C4-2B (cell line): ENCODE data around the gene MOXD1.

Experiments
- CTCF ChIP-seq: fragments of 450-650 bp; conservative IDR thresholded peaks from 2 replicates; pipeline ENCODE4 v1.5.1; 2017; ENCODE audit warnings: mild to moderate bottlenecking
- ZFX ChIP-seq: fragments of 450-650 bp; IDR thresholded peaks from 2 replicates; pipeline ENCODE4 v1.6.1; 2017

- no peak for TF ChIP-seq CTCF
- TF ChIP-seq ZFX = no peak
Measured at GRCh38 chr6:132270726-132271402, 130.4 kb downstream of the MOXD1 start.
